WERI-Rb-1 (cell line): ENCODE results near the gene MAPK11.

ENCODE experiments used
- DNase-seq: peaks from one replicate; pipeline ENCODE4 v3.0.0-alpha.2; 2020
- H3K27ac ChIP-seq: fragments of 250-450 bp; sonication (Bioruptor Pico); 2 replicates; pipeline ENCODE4 v1.5.1; 2020; ENCODE audit warnings: mild to moderate bottlenecking, moderate library complexity
- H3K27me3 ChIP-seq: fragments of 250-450 bp; sonication (Bioruptor Pico); 2 replicates; pipeline ENCODE4 v1.5.1; 2021; ENCODE audit warnings: mild to moderate bottlenecking, low read depth, moderate library complexity; ENCODE audit not compliant: insufficient read depth, severe bottlenecking
- H3K36me3 ChIP-seq: fragments of 250-450 bp; sonication (Bioruptor Pico); 2 replicates; pipeline ENCODE4 v1.5.1; 2020; ENCODE audit warnings: mild to moderate bottlenecking, moderate library complexity
- H3K4me3 ChIP-seq: 2 replicates; pipeline ENCODE4 v1.5.1; 2011; ENCODE audit warnings: low read depth, mild to moderate bottlenecking, control low read depth, low read length
- H3K9me3 ChIP-seq: fragments of 250-450 bp; sonication (Bioruptor Pico); 2 replicates; pipeline ENCODE4 v1.5.1; 2021; ENCODE audit warnings: mild to moderate bottlenecking, moderate library complexity; ENCODE audit not compliant: severe bottlenecking
- CTCF ChIP-seq: IDR thresholded peaks from 2 replicates; pipeline ENCODE4 v1.5.1; 2011; ENCODE audit warnings: low read depth, mild to moderate bottlenecking, control low read depth, inconsistent platforms, low read length

MAPK11 gene

DNA sequence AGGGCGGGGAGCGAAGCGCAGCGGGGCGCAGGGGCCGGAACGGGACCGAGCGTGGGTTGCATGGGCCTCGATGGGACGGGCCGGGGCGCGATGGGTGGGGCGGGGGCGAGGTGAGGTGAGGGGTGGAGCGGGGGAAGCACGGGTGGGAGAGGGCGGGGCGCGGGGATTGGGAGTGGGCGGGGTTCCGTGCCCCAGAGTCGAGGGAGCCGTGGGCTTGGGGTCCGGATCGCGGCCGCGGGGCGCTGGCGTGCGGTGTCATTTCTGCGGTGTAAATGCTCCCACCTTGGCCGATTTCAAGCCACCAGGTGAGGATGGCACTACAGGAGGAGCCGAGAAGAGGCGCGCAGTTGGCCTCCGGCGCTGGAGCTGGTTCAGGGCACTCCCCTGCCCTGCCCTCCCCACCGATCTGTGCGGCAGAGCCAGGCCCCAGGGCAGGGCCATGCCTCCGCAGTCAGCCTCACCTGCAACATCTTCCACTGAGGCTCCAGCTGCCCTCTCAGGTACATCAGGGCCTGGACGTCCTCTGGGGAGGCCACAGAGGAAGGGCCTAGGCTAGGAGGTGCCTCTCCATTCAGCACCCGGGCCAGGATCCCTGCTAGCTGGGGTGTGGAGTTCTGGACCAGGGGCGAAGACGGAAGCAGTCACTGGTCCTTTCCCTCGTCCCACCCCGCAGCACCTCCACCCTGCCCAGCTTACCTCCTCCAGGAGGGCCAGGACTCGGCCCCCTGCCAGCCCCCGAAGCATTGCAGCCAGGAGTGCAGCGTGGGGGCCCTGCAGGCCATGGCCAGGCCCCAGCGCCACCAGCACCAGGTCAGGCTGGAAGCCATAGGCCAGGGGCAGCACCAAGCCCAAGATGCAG lies 24.7 kb downstream of the MAPK11 start:
- peak overlapping the region; percentile 87 for H3K27ac ChIP-seq
- H3K4me3 ChIP-seq: peak overlapping the region; percentile 97
- no peak for DNase-seq
- H3K9me3 ChIP-seq: no peaks in the 10 kb centered on the region
- peaks cover 39% of the 10 kb centered on the region for H3K36me3 ChIP-seq
- no peaks in the 10 kb centered on the region for H3K27me3 ChIP-seq
- no peak for TF ChIP-seq CTCF

DNA sequence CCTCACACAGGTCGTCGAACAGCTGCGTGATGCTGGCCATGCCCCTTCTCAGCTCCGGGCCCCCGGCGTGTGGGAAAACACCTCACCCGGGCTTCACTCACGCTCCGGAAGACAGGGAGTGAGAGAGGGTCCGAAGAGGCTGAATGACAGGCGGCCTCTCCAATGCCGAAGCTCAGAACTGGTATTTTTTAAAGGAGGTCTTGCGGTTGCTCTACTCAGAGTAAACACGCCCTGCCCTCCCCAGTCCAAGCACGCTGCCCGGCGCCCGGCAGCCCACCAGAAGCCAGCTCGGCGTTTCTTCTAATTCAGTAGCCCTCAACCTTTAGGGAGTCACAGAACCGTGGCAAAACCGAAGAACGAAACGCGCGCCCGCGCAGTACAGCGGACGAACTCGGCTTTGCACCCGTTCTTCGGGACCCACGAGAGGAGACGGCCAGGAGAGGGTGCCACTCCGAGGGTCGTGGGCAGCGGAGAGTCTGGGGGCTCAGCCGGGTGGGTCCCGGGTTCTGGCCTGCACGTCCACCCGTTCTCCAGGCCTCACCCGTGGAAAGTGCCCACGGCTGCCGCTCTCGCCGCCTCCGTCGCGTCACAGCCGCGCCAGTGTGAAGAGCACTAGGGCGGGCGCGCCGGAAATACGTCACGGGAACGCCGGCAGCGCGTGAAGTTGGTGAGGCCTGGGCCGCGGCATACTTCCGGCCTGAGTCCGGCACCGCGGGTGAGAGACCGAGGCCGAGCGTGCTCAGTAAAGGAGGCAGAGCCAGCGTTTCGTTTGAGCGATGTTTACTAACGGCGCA lies 25.6 kb downstream of the MAPK11 start, which contains the start of gene TUBGCP6:
TSS of gene TUBGCP6 (minus strand) at position 604 of the 794 bp plus-strand sequence. CDS start at position 40, 564 bp downstream.
- TF ChIP-seq CTCF: 0 out of 2 replicates have a peak, but pooled peaks have one; percentile 23
- Histone ChIP-seq H3K9me3 (no peaks in the 10 kb centered on the region), H3K36me3 (peaks cover 47% of the 10 kb centered on the region), H3K27me3 (no peaks in the 10 kb centered on the region), H3K4me3 (peak within 1 kb of the TSS; percentile 97), H3K27ac (peak within 1 kb of the TSS; percentile 87)
- peak; percentile 89 for DNase-seq

- Histone ChIP-seq H3K36me3 (peaks cover 55% of the 10 kb centered on the region), H3K27ac (peak overlapping the region; percentile 87), H3K9me3 (no peaks in the 10 kb centered on the region), H3K4me3 (peak overlapping the region; percentile 97), H3K27me3 (no peaks in the 10 kb centered on the region)
- no peak for TF ChIP-seq CTCF
- DNase-seq: no peak
Observed at GRCh38 chr22:50243685-50244419, 26.3 kb downstream of the MAPK11 start.

GRCh38 chr22:50242406-50242949 lies 27.7 kb downstream of the MAPK11 start:
- Histone ChIP-seq H3K27me3 (no peaks in the 10 kb centered on the region), H3K4me3 (no peak overlapping the region), H3K36me3 (peaks cover 45% of the 10 kb centered on the region), H3K27ac (no peak overlapping the region), H3K9me3 (no peaks in the 10 kb centered on the region)
- TF ChIP-seq CTCF: no peak
- no peak for DNase-seq

- no peak overlapping the region for H3K27ac ChIP-seq
- H3K27me3 ChIP-seq: no peaks in the 10 kb centered on the region
- H3K36me3 ChIP-seq: peaks cover 30% of the 10 kb centered on the region
- H3K4me3 ChIP-seq: no peak overlapping the region
- no peak for DNase-seq
- no peaks in the 10 kb centered on the region for H3K9me3 ChIP-seq
- no peak for TF ChIP-seq CTCF
Observed at GRCh38 chr22:50238755-50239154, 31.4 kb downstream of the MAPK11 start.
